A673 (cell line): ENCODE measurements around the gene LITAF. TPM values are rescaled to one million over a fixed set of nuclear protein-coding genes. Genes with fewer than 3 reads are reported as not detected.
"Not testable (repeated sequence)": the region's sequence is repeated elsewhere in the genome, so short reads cannot be mapped to it uniquely, and the experiment has no call there.

Experiments used
- BruUV-seq: library from RNA; stranded (reverse); fragments of 400-500 nt; replicated peaks from 2 replicates; lab custom pipeline; 2021; lab: Mats Ljungman, UMichigan
- CTCF ChIA-PET: fragments of 300-600 bp; sonication (Branson Sonifier 250); formaldehyde crosslinking; loops from one replicate; lab custom pipeline; 2022; ENCODE audit warnings: antibody characterized with exemption; lab: Charles Lee
- POLR2A ChIA-PET: fragments of 300-600 bp; sonication (Branson Sonifier 250); formaldehyde crosslinking; loops from one replicate; lab custom pipeline; 2022; ENCODE audit warnings: antibody characterized with exemption; ENCODE audit not compliant: low non-redundant PET; lab: Charles Lee
- DNase-seq: peaks from one replicate; pipeline ENCODE4 v3.0.0-alpha.2; 2015; ENCODE audit warnings: low spot score
- H3K27ac ChIP-seq: fragments of 200-600 bp; sonication (generic); 2 replicates; pipeline ENCODE4 v1.5.1; 2016; ENCODE audit warnings: mixed run types, low read depth, mild to moderate bottlenecking, mixed read lengths, antibody characterized with exemption, low read length; ENCODE audit not compliant: poor library complexity, severe bottlenecking
- H3K27me3 ChIP-seq: fragments of 200-600 bp; sonication (generic); replicated peaks from 2 replicates; pipeline ENCODE4 v1.6.1; 2017; ENCODE audit warnings: mixed run types, low read depth, mild to moderate bottlenecking, mixed read lengths, antibody characterized with exemption, low read length; ENCODE audit not compliant: insufficient read depth, poor library complexity
- H3K36me3 ChIP-seq: fragments of 200-600 bp; sonication (generic); 2 replicates; pipeline ENCODE4 v1.6.1; 2016; ENCODE audit warnings: mixed run types, mild to moderate bottlenecking, mixed read lengths, antibody characterized with exemption, low read length; ENCODE audit not compliant: insufficient read depth, poor library complexity, severe bottlenecking
- H3K4me1 ChIP-seq: fragments of 200-600 bp; sonication (generic); 2 replicates; pipeline ENCODE4 v1.6.1; 2017; ENCODE audit warnings: mixed run types, mild to moderate bottlenecking, mixed read lengths, antibody characterized with exemption, low read length; ENCODE audit not compliant: insufficient read depth, poor library complexity, severe bottlenecking
- H3K4me3 ChIP-seq: fragments of 200-600 bp; sonication (generic); 2 replicates; pipeline ENCODE4 v1.5.1; 2016; ENCODE audit warnings: low read depth, mixed run types, mild to moderate bottlenecking, mixed read lengths, low read length; ENCODE audit not compliant: poor library complexity, severe bottlenecking
- H3K9me3 ChIP-seq: fragments of 200-600 bp; sonication (generic); 2 replicates; pipeline ENCODE4 v1.6.1; 2016; ENCODE audit warnings: mixed run types, low read depth, mild to moderate bottlenecking, mixed read lengths, antibody characterized with exemption, low read length; ENCODE audit not compliant: poor library complexity, severe bottlenecking
- CTCF ChIP-seq: fragments of 300-800, 200-600 bp; sonication (generic); conservative IDR thresholded peaks from 2 replicates; pipeline ENCODE4 v1.5.1; 2017; ENCODE audit warnings: low read depth, mild to moderate bottlenecking, antibody characterized with exemption, low read length, moderate library complexity, mixed read lengths
- EZH2 ChIP-seq: fragments of 200-600 bp; sonication (generic); IDR thresholded peaks from 2 replicates; pipeline ENCODE4 v1.6.1; 2017; ENCODE audit warnings: borderline replicate concordance, low read depth, mild to moderate bottlenecking, mixed read lengths, antibody characterized with exemption, low read length; ENCODE audit not compliant: poor library complexity, severe bottlenecking
- intact Hi-C: fragments of 100-400 bp; cut with micrococcal nuclease; formaldehyde crosslinking; loops from one replicate; pipeline ENCODE4 v1.10.0; 2022; ENCODE audit not compliant: unreplicated experiment
- total RNA-seq: library from RNA; stranded (reverse); gene quantifications from 2 replicates; pipeline ENCODE4 v1.2.3, GENCODE V29; 2021

LITAF gene
- total RNA-seq, 1 experiment from 2014 or later = 6.9 TPM

- TF ChIP-seq EZH2 = no peak
- no peak for TF ChIP-seq CTCF
- intact Hi-C loops = no loop called here
- no peaks in the 10 kb centered on the region for H3K4me1 ChIP-seq
- H3K4me3 ChIP-seq = no peak overlapping the region
- no TSS peak for BruUV-seq
- ChIA-PET CTCF (no interaction called here), POLR2A (no interaction called here)
- no peaks in the 10 kb centered on the region for H3K36me3 ChIP-seq
- no peak for DNase-seq
- H3K9me3 ChIP-seq = no peaks in the 10 kb centered on the region
- H3K27me3 ChIP-seq = no peaks in the 10 kb centered on the region
- no peak overlapping the region for H3K27ac ChIP-seq
Observed at GRCh38 chr16:11596572-11597226, 10.0 kb upstream of the LITAF start.

DNA sequence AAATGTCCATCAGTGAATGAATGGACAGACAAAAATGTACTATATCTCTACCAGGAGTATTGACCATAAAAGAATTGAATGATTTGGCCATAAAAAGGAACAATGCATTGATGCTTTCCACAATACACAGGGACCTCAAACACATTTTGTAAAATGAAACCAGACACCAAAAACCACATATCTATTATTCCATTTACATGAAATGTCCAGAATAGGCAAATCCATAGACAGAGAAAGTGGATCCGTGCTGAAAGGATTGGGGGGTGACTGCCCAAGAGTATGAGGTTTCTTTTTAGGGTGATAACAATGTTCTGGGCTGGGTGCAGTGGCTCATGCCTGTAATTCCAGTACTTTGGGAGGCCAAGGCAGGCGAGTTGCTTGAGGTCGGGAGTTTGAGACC is 6.9 kb upstream of the LITAF start:
- no peak for DNase-seq
- TF ChIP-seq CTCF (no peak), EZH2 (no peak)
- Histone ChIP-seq H3K27ac (no peak overlapping the region), H3K9me3 (no peaks in the 10 kb centered on the region), H3K27me3 (peaks cover 3% of the 10 kb centered on the region), H3K4me1 (no peaks in the 10 kb centered on the region), H3K4me3 (no peak overlapping the region), H3K36me3 (no peaks in the 10 kb centered on the region)
- POLR2A ChIA-PET = no interaction called here
- intact Hi-C loops = no loop called here
- BruUV-seq = no TSS peak
- CTCF ChIA-PET = no interaction called here

- H3K27ac ChIP-seq, CTCF ChIA-PET, POLR2A ChIA-PET, H3K4me1 ChIP-seq, intact Hi-C loops, DNase-seq, BruUV-seq, H3K9me3 ChIP-seq, H3K4me3 ChIP-seq, H3K36me3 ChIP-seq, H3K27me3 ChIP-seq: not testable (repeated sequence)
Observed at GRCh38 chr16:11593076-11593475, 6.4 kb upstream of the LITAF start.

- BruUV-seq, H3K27ac ChIP-seq, DNase-seq, H3K4me3 ChIP-seq, intact Hi-C loops, H3K36me3 ChIP-seq, H3K9me3 ChIP-seq, CTCF ChIA-PET, POLR2A ChIA-PET, H3K4me1 ChIP-seq: not testable (repeated sequence)
- peaks cover 11% of the 10 kb centered on the region for H3K27me3 ChIP-seq
Observed at GRCh38 chr16:11591630-11592029, 4.9 kb upstream of the LITAF start.
